ENCODE data around the gene CEP44. TPM values are rescaled to one million over a fixed set of nuclear protein-coding genes. Genes with fewer than 3 reads are reported as not detected.
"Not testable (repeated sequence)": the region's sequence is repeated elsewhere in the genome, so short reads cannot be mapped to it uniquely, and the experiment has no call there.

The CEP44 gene
- polyA plus RNA-seq, 6 donors from 2014 or later, result 6.9 to 15.5 (median 12.0) TPM

DNA sequence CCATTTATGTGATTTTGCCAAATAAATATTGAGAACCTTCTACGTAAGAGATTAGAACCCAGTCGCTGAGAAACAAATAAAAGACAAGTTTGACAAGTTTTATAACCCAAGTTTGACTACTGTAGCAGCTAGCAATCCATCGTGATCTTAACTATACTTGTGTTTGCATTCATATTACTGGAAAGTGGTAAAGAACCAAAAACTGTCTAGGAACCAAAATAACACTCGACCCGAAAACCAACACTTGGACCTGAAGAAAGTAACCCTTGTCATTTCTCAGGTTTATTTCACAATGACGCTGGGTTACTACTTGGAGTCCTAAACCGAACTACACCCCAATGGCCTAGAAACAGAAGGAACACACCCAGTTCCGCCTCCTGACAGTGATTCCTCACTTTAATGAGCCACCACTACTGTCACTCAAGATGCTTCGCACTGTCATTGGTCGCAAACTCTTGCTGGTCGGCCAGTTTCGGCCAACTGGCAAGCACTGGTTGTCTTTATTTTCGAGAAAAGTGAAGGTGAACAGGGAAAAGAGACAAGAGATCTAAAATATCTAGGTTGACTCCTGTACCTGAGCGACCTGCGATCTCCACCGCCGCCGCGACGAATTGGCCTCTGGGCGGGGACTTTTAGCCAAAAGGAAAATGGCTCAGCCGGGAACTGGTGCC is 740 bp upstream of the CEP44 start:
- peak overlapping the region; percentile 96 to 100 (median 99) for H3K4me3 Mint-ChIP-seq
- peaks cover 6 to 8% of the 10 kb centered on the region in 2 donors for H3K36me3 Mint-ChIP-seq
- no peaks in the 10 kb centered on the region for H3K27me3 Mint-ChIP-seq
- no peaks in the 10 kb centered on the region for H3K9me3 Mint-ChIP-seq
- H3K27ac Mint-ChIP-seq, result peak overlapping the region; percentile 98 to 100 (median 100)
- DNase-seq, result peak; percentile 80
- H3K4me1 Mint-ChIP-seq, result peaks cover 18 to 59% (median 47%) of the 10 kb centered on the region in 3 donors
- peak; percentile 91 to 93 for ATAC-seq (ENCODE audit: low read depth in 2 of 2)

DNA sequence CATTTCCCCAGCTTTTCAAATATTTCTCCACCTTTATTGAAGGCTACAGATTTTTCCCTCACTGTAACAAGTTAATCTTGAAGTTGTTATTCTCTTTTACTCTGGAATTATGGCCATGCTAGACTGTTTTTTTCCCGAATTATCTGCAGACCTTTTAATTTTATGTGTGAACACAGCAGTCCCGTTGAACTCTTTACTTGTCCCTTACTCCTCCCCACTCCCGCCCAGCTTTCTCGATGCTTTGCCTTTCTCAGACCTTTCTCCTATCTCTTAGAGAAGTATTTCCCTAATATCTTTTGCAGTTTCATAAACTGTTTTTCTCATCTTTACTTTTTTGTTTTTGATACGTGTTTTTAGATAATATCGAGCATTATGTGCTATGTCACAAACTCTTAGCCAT is 776 bp downstream of the CEP44 start:
- DNase-seq (no peak), ATAC-seq (ENCODE audit: low read depth in 2 of 2) (no peak)
- Mint-ChIP-seq H3K4me1 (peaks cover 22 to 64% (median 42%) of the 10 kb centered on the region in 3 donors), H3K4me3 (peak overlapping the region; percentile 96 to 100 (median 99)), H3K36me3 (peaks cover 3 to 6% of the 10 kb centered on the region in 2 donors), H3K27me3 (no peaks in the 10 kb centered on the region), H3K9me3 (no peaks in the 10 kb centered on the region), H3K27ac (peak overlapping the region; percentile 98 to 100 (median 100))

DNA sequence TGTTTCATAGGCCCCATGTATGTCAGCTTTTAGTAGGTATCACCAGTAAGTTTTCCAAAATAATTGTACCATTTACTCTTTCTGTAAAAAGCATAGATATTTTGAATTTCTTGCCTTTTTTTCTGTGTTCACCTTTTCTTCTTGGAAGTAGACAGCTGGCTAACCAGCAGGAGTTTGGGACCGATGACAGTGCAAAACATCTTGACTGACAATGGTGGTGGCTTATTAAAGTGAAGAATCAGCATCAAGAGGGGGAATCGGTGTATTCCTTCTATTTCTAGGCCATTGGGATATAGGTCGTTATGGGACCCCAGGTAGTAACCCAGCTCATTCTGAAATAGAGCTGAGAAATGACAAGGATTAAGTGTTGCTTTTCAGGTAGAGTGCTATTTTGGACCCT is 3.2 kb downstream of the CEP44 start:
- no peak overlapping the region for H3K27ac Mint-ChIP-seq
- DNase-seq (no peak), ATAC-seq (ENCODE audit: low read depth in 2 of 2) (no peak)
- peaks cover 25 to 51% (median 33%) of the 10 kb centered on the region in 3 donors for H3K4me1 Mint-ChIP-seq
- H3K4me3 Mint-ChIP-seq, result peak overlapping the region in 1 of 8 donors; percentile 76
- H3K36me3 Mint-ChIP-seq, result peaks cover 5 to 6% of the 10 kb centered on the region in 2 donors
- H3K27me3 Mint-ChIP-seq, result no peaks in the 10 kb centered on the region
- H3K9me3 Mint-ChIP-seq, result peaks cover 0 to 7% (median 4%) of the 10 kb centered on the region in 7 donors

DNA sequence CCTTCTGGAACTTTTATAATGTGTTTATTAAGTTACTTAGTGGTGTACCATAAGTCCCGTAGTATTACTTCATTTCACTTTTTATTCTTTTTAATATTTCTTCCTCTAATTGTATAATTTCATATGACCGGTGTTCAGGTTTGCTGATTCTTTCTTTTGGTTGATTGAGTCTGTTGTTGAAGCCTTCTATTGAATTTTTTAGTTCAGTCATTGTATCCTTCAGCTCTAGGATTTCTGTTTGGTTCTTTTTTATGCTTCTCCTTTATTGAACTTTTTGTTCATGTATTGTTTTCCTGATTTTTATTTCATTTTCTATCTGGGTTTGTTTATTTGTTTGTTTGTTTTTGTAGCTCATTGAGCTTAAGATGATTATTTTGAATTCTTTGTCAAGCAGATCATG is 8.8 kb downstream of the CEP44 start:
- no peaks in the 10 kb centered on the region for H3K27me3 Mint-ChIP-seq
- peaks cover 3 to 29% (median 17%) of the 10 kb centered on the region in 7 donors for H3K9me3 Mint-ChIP-seq
- H3K36me3 Mint-ChIP-seq, result peaks cover 19 to 20% of the 10 kb centered on the region in 2 donors
- peaks cover 6 to 20% (median 10%) of the 10 kb centered on the region in 3 donors for H3K4me1 Mint-ChIP-seq
- DNase-seq (no peak), ATAC-seq (ENCODE audit: low read depth in 2 of 2) (no peak)
- H3K4me3 Mint-ChIP-seq, result peak overlapping the region in 1 of 8 donors; percentile 35
- H3K27ac Mint-ChIP-seq, result peak overlapping the region in 3 of 6 donors; percentile 2 to 57 (median 32)

GRCh38 chr4:174294641-174295040 is 10.9 kb downstream of the CEP44 start:
- H3K4me1 Mint-ChIP-seq; H3K27me3 Mint-ChIP-seq; DNase-seq; H3K4me3 Mint-ChIP-seq; H3K27ac Mint-ChIP-seq; ATAC-seq (ENCODE audit: low read depth in 2 of 2): not testable (repeated sequence)
- peaks cover 20 to 25% of the 10 kb centered on the region in 2 donors for H3K36me3 Mint-ChIP-seq
- H3K9me3 Mint-ChIP-seq, result peaks cover 3 to 29% (median 17%) of the 10 kb centered on the region in 7 donors

GRCh38 chr4:174295142-174295541 is 11.4 kb downstream of the CEP44 start:
- DNase-seq; H3K27me3 Mint-ChIP-seq; ATAC-seq (ENCODE audit: low read depth in 2 of 2); H3K4me3 Mint-ChIP-seq; H3K4me1 Mint-ChIP-seq; H3K27ac Mint-ChIP-seq: not testable (repeated sequence)
- Mint-ChIP-seq H3K36me3 (peaks cover 20 to 30% of the 10 kb centered on the region in 2 donors), H3K9me3 (peaks cover 3 to 29% (median 17%) of the 10 kb centered on the region in 7 donors)

DNA sequence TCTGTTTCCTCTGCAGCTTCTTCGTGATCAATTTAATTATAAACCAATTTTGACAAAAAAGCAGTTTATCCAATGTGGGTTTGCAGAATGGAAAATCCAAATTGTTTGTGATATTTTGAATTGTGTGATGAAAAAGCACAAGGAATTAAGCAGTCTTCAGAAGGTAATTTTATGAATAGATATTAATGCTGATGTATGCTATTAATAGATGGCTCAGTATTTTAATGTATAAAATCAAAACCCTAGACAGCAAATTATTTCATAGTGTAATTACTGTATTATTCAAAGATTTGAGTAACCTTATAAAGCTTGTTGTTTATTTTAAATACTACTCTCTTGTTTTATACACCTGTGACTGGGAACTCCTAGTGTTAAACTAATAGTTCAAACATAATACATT is 20.0 kb downstream of the CEP44 start:
- Mint-ChIP-seq H3K27ac (no peak overlapping the region), H3K4me1 (no peaks in the 10 kb centered on the region), H3K27me3 (no peaks in the 10 kb centered on the region), H3K36me3 (peaks cover 7 to 39% of the 10 kb centered on the region in 2 donors), H3K4me3 (no peak overlapping the region), H3K9me3 (no peaks in the 10 kb centered on the region)
- DNase-seq (no peak), ATAC-seq (ENCODE audit: low read depth in 2 of 2) (no peak)

- Mint-ChIP-seq H3K27ac (no peak overlapping the region), H3K36me3 (peaks cover 14 to 36% of the 10 kb centered on the region in 2 donors), H3K4me1 (no peaks in the 10 kb centered on the region), H3K4me3 (no peak overlapping the region), H3K27me3 (no peaks in the 10 kb centered on the region), H3K9me3 (no peaks in the 10 kb centered on the region)
- no peak for DNase-seq
- no peak for ATAC-seq (ENCODE audit: low read depth in 2 of 2)
Measured at GRCh38 chr4:174304664-174305063, 21.0 kb downstream of the CEP44 start.

DNA sequence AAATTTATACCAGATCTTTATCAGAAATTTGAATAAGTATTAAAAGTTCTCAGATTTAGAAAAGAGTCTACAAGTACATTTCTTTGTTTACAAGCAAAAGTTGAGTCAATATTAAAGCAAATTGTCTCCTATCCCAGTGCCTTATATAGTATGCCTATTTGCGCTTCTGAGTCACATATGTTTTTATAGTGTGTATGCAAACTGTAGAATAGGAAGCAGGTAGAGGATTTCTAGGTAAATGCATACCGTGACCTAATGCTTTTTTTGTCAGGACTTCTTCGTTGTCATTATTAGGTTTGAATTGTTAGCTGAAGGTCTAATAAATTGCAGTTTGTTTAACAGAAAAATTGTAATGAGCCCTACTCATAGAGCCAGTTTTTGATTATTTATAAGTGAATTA is 22.2 kb downstream of the CEP44 start:
- Mint-ChIP-seq H3K9me3 (no peaks in the 10 kb centered on the region), H3K27ac (no peak overlapping the region), H3K4me3 (no peak overlapping the region), H3K36me3 (peaks cover 14 to 27% of the 10 kb centered on the region in 2 donors), H3K27me3 (no peaks in the 10 kb centered on the region), H3K4me1 (no peaks in the 10 kb centered on the region)
- DNase-seq (no peak), ATAC-seq (ENCODE audit: low read depth in 2 of 2) (no peak)

- Mint-ChIP-seq H3K9me3 (no peaks in the 10 kb centered on the region), H3K36me3 (peaks cover 18 to 19% of the 10 kb centered on the region in 2 donors), H3K4me3 (no peak overlapping the region), H3K27me3 (no peaks in the 10 kb centered on the region), H3K4me1 (no peaks in the 10 kb centered on the region), H3K27ac (no peak overlapping the region)
- ATAC-seq (ENCODE audit: low read depth in 2 of 2) (no peak), DNase-seq (no peak)
Measured at GRCh38 chr4:174307694-174308093, 24.0 kb downstream of the CEP44 start.

DNA sequence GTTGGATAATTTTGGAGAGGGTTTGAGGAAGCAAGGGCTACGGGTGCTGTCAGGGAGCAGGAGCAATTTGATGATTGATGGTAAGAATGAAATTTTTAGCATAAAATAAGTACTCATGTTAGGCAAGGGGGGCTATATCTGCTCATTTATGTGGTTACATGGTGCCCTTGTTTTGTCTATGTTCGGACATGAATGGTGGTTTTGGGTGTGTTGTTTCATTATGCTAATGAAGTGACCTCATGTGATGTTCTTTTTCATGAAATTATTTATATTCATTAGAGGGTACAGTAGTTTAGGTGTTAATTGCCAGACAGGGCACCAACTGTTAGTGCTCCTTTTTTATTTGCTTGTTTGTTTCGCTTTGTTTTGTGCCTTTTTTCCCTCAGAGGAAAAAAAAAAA is 29.3 kb downstream of the CEP44 start:
- DNase-seq (no peak), ATAC-seq (ENCODE audit: low read depth in 2 of 2) (no peak)
- Mint-ChIP-seq H3K9me3 (no peaks in the 10 kb centered on the region), H3K27ac (peak overlapping the region in 2 of 6 donors; percentile 11 to 74), H3K4me3 (no peak overlapping the region), H3K36me3 (peaks cover 11 to 16% of the 10 kb centered on the region in 2 donors), H3K27me3 (no peaks in the 10 kb centered on the region), H3K4me1 (no peaks in the 10 kb centered on the region)

- no peaks in the 10 kb centered on the region for H3K9me3 Mint-ChIP-seq
- no peak for DNase-seq
- H3K4me3 Mint-ChIP-seq, result no peak overlapping the region
- no peaks in the 10 kb centered on the region for H3K4me1 Mint-ChIP-seq
- H3K27ac Mint-ChIP-seq, result peak overlapping the region in 1 of 6 donors; percentile 58
- no peak for ATAC-seq (ENCODE audit: low read depth in 2 of 2)
- H3K36me3 Mint-ChIP-seq, result peaks cover 6 to 11% of the 10 kb centered on the region in 2 donors
- H3K27me3 Mint-ChIP-seq, result no peaks in the 10 kb centered on the region
Measured at GRCh38 chr4:174314274-174314673, 30.6 kb downstream of the CEP44 start.

DNA sequence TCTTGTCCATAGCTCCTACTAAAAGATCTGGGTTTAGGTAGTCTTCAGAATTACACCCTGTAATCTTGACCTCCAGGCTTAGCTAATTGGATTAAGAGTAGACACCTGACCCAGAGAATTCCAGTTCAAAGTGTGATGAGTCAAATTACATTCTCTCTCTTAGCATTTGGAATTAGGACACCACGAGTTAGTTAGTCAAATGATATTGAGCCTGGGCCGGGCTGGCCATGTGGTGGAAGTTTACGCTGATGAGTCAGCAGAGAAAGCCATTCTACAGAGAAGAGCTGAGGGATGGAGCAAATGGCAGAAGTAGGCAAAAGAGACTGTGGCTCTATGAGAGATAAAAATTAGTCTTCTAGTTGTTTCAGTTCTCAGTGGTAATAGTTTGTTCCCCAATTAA is 31.1 kb downstream of the CEP44 start:
- no peak for ATAC-seq (ENCODE audit: low read depth in 2 of 2)
- no peak for DNase-seq
- Mint-ChIP-seq H3K4me3 (no peak overlapping the region), H3K36me3 (peaks cover 6 to 10% of the 10 kb centered on the region in 2 donors), H3K27ac (peak overlapping the region in 2 of 6 donors; percentile 50 to 76), H3K9me3 (no peaks in the 10 kb centered on the region), H3K4me1 (no peaks in the 10 kb centered on the region), H3K27me3 (no peaks in the 10 kb centered on the region)

DNA sequence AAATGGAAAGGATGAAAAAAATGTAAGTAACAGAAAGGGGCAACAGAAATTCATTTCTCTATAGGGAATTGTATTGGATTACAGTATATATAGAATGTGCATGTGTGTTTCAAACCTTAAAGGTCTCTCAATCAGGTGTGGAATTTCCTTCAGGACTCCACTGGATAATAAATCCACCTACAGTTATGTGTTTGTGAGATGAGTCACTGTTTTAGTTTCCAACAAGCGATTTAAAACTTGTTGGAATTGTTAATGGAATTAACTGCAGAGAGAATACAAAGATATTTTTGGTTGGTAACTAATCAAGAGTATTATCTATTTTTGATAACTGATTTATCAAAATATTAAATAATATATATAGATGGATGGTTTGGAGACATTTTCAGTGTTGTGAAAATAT is 32.8 kb downstream of the CEP44 start:
- H3K9me3 Mint-ChIP-seq, result no peaks in the 10 kb centered on the region
- no peak for DNase-seq
- ATAC-seq (ENCODE audit: low read depth in 2 of 2), result no peak
- H3K27me3 Mint-ChIP-seq, result no peaks in the 10 kb centered on the region
- no peak overlapping the region for H3K4me3 Mint-ChIP-seq
- no peaks in the 10 kb centered on the region for H3K4me1 Mint-ChIP-seq
- peaks cover 6 to 10% of the 10 kb centered on the region in 2 donors for H3K36me3 Mint-ChIP-seq
- no peak overlapping the region for H3K27ac Mint-ChIP-seq
